ENCODE results near the gene NGDN.

Gene NGDN

DNA sequence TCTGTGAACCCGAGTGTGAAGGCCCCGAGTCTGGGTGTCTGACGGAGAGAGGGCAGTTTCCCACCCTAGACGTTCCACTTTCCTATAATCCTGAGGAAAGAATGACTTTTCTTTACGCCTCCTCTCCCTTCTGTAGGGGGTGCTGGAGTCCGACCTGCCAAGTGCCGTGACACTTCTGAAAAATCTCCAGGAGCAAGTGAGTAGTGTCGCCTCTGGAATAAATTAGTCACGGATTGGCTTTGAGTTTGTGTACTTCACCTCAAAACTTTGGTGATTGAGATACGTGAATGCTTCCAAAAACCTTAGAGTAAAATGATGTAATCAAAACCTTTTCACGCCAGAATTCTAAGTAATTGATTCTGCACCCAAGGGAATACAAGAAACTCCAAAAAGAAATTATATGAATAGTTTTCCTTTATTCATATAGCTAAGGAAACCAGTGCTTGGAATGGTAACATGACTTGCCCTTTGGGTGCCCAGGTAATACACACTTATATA lies 452 bp downstream of the NGDN start:
- DNase-seq, result no peak

- no peak for DNase-seq
These were observed 1.4 kb downstream of the NGDN start for GRCh38 chr14:23470947-23471346.

GRCh38 chr14:23478109-23478759 lies 8.7 kb downstream of the NGDN start:
- DNase-seq, result peak in 3 of 14 donors; percentile 22 to 35 (median 30)

GRCh38 chr14:23481362-23481970 lies 12.0 kb downstream of the NGDN start:
- no peak for DNase-seq

DNA sequence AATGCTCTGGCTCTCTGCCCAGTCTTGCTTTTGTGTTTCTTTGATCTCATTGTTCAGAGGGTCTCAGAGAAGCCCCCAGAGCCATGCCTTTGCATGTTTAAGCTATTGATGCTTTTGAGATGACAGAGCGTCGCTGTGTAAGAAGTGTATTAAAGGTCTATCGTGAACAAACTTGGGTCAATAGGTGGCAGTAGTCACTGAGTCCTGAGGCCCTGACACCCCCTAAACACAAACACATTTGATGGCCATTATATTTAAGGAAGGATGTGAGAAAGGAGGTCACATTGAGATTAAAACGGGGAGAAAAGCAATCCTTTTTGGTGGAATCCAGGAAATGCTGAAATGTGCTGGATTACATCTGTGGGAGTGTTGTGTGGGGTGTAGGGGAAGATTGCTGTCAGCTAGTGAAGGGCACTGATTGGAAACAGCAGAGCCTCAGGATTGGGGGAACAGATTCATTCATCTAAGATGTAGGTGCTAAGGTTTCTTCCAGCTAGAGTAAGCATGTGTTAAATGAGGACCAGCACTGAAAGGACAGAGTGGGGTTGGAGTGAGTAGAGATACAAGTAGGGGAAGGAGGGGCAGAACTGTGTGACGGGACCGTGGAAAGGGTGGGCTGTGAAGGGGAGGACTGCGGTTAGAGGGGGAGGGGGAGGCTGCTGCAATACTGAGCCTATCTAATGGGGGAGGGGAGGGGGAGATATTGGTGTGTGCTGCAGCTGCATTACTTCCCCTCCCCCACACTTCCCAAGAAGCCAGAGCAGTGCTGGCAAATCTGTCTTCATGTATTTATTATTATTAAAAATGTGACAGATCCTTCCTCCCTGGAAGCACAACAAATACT lies 12.7 kb downstream of the NGDN start:
- peak in 1 of 14 donors; percentile 54 for DNase-seq

DNA sequence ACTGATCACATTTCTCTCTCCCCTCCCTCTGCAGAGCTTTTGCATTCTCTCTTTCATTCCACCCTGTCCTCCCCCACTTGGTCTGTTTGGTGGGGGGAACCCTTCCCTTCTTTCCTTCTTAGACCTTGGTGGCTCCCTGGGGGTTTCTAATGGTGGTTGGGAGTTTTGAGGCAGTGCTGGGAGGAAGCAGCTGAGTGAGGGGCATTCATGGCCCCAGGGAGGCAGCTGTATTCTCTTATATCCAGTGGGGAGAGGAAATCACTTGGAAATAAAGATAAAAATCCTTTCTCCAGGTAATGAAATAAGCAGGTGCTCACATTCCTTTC lies 13.3 kb downstream of the NGDN start:
- no peak for DNase-seq

DNA sequence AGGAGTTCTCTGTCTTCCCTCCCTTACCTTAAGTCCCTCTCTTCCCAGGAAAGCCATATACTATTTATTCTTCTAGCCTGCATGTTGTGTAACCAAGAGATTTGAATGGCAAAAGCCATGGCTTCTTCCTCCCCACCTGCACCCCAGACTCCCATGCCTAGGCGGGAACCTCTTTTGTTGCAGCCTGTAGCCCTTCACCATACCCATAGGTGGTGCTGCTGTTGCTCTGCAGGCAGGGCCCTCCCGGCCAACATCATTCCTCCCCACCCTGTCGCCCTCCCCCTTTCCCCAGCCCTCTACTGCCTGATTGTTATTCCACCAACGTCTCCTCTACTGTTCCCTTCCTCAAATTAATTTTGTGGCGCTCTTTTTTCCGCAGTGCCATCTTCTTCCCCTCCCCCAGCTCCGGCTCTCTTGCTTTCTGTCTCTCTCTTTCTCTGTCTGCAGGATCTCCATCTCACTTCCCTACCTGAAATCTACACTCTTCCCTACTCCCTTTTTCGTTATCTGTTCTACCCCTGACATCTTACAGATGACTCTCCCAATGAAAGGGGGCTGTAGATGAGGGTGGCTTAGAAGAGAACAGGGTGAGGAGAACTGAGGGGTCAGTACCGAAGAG lies 13.8 kb downstream of the NGDN start:
- peak in 12 of 14 donors; percentile 2 to 87 (median 54) for DNase-seq

DNA sequence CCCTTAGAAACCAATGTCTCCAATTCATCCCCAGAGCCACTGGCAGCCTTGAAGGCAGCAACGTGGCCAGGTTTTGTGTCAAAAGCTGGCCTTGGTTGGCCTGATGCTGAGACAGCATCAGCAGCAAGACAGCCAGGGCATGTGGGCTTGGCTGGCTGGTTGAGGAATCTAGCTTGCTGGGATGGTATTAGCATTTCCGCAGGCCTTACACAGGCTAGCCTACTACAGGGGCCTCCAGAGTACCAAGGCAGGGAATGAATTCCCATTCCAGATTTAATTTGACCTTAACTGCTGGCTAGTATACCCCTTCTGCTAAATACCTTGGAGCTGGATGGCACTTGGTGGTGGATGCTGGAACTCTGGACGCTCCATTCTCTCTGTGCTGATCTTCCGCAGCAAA lies 15.8 kb downstream of the NGDN start:
- peak in 1 of 14 donors; percentile 37 for DNase-seq

DNA sequence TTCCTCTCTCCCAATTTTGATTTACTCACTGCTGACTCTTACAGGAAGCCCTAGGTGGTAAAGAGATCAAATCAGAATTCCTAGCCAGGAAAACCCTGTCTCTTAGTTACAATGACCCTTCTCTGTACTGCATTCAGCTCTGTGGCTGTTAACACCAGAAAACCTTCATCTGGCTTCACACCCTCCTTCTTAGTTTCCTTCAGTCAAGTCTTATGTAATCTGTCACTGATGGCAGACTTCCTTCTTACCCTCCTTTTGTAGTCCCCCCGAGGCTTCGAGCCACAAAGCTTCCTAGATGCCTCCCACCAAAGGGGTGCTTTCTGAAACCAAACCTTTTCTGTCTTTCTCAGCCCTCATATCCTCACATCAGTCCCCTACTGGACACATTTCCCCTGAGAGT lies 16.5 kb downstream of the NGDN start:
- peak in 1 of 14 donors; percentile 67 for DNase-seq

DNA sequence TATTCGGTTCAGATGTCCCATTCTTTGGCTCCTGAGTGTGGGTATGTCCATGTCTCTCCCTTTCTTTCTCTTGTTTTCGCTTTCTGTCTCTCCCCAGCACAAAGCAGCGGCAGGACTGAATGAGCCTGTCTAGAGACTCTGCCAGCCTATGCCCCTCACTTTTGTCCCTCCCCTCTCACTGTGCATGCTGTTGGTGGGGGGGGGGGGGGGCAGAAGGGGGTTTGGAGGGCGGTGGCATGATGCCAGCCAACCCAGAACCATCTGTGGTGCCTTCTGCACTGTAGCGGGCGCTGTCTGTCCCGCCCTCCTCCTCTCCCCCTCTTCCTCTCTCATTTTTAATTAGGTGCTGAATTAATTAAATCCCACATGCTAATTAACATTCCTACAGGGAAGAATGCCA lies 17.7 kb downstream of the NGDN start:
- DNase-seq, result peak in 4 of 14 donors; percentile 11 to 85 (median 36)

GRCh38 chr14:23492618-23493272 lies 23.2 kb downstream of the NGDN start:
- DNase-seq, result no peak

DNA sequence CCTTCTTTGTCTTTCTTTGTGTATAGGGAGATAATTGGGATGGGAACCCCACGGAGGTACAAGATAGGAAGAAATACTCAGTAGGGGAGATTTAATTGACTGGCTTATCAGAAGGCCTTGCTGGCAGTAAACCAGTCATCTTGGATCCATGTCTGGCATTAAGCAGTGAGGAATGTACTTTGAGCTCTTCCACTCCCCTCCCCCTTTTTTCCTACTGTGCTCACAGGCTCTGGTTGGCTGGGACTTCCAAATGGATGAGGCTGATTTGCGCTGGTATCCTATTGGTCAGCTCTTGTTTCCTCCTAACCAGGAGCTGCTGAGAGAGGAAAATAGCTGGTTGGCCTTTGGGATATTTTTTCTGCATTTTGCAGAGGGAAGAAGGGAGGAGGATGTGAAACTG lies 24.7 kb downstream of the NGDN start:
- DNase-seq, result peak in 1 of 14 donors; percentile 54

- DNase-seq, result peak in 4 of 14 donors; percentile 26 to 42 (median 34)
These were observed 42.7 kb downstream of the NGDN start for GRCh38 chr14:23512156-23512555.

DNA sequence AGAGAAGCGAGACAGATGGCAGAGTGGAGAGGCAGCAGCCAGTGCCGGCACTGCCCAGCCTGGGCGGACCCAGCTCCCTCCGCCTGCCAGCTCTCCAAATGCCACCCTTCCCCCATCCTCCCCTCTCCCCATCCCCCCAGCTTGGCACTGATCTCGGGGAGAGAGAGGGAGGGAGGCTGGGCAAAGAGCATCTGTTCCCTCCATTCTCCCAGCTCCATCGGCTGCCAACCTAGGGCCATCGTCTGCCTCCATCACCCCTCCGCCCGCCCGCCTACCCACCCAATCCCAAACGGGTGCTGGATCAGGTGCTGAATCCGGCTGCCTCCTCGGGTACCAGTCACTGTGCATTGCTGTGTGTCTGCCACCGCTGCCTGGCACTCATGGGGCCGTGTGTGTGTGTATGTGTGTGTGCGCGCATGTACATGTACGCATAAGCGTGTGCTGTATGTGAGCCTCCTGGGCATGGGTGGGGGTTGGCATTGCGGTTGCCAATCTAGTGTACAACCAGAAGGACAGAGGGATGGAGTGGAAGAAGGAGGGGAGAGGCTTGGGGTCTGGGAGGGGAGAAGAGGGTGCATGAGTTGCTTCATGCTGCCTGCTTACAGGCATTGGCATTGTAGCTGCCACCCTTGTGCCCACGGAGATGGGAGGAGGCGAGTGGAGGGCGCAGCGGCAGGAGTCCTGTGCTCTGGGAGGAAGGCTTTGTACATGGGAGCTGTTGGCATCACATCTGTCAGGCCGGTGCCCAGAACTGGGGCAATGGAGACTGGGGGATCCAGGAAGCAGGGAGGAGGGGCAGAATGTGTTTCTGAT lies 43.7 kb downstream of the NGDN start:
- peak; percentile 56 to 97 (median 88) for DNase-seq

GRCh38 chr14:23513818-23514643 lies 44.5 kb downstream of the NGDN start:
- peak in 10 of 14 donors; percentile 34 to 96 (median 66) for DNase-seq

DNA sequence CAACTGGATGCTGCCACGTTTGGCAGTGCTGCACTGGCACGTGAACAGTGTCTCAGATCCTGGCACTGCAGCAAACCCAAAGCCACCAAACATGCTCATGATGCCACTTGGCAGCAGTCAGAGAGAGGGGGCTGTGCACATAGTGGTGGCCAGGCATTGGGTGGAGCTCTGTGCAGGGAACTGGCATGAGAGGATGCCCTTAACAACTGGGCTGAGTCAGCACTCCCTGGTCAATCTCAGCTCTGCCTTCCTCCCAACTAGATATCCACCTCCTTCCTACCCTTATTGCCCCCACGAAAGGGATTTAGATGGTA lies 45.1 kb downstream of the NGDN start:
- peak in 7 of 14 donors; percentile 51 to 96 (median 60) for DNase-seq

DNA sequence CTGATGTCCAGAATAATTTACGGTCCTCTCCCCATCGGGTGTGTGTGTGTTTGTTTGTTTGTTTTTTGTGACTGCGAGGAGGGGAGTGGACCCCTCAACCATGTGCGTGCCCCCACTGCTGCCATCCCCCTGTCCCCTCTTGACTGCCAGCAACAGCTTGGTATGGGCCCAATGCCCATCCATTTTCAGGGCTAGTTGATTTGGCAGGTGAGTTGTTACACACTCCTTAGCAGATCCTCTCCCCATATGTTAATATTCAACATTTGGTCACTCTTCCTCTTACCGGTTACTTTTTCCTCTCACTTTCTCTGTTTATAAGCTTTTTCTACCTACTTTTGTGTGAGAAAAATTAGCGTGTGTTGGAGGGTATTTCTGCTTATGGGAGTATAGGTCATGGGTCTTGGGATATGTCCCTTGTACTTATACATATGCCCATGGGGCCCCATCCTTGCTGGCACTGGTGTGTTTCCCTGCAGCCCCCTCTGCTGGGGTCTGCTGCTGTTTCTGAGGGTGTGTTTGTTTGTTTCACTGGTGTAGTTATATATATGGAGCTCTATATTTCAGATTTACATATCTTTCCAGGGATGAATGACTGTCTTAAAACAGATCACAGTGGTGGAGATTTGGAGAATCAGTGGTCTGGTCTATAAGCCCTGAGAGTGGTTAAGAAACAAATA lies 48.3 kb downstream of the NGDN start:
- DNase-seq, result peak in 1 of 14 donors; percentile 69

DNA sequence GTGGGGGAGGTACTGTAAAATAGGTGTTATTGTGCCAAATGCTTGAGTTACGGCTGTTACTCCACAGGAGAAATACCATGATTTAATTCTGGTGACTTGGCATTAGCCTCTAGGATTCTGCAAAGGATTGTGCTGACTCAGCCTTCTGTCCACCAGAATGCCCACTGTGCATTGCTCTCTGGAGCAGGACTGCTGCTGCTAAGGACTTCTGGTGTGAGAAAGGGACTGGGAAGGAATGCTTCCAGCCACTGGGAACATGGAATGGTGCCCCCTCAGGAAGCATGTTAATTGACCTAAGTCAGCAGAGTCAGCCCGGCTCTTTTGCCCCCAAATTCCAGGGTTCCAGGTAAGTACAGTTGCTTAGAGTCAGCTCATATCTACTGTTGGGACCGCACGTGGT lies 49.2 kb downstream of the NGDN start:
- peak in 1 of 14 donors; percentile 69 for DNase-seq

- DNase-seq, result peak in 3 of 14 donors; percentile 14 to 28 (median 27)
These were observed 51.5 kb downstream of the NGDN start for GRCh38 chr14:23520899-23521533.
